HepG2 (cell line): ENCODE measurements around the gene FAM118B. TPM values are rescaled to one million over a fixed set of nuclear protein-coding genes. Genes with fewer than 3 reads are reported as not detected.

Experiments used
- AHR ChIP-seq: IDR thresholded peaks from 2 replicates; pipeline ENCODE4 v1.6.1; 2018; ENCODE audit warnings: missing genetic modification reagents, missing compliant biosample characterization
- AKAP8 ChIP-seq: sonication (generic); formaldehyde crosslinking; IDR thresholded peaks from 2 replicates; pipeline ENCODE4 v1.5.1; 2020; ENCODE audit warnings: mild to moderate bottlenecking, missing genetic modification reagents
- CREB1 ChIP-seq, 2 experiments: fragments of 450-650 bp in 1 of 2; IDR thresholded peaks; 2 replicates each; pipeline ENCODE4 v1.6.1; 2016 to 2017; ENCODE audit warnings: control low read depth in 1 of 2, mild to moderate bottlenecking in 1 of 2, missing compliant biosample characterization in 1 of 2, missing genetic modification characterization in 1 of 2
- FOXO1 ChIP-seq: sonication (generic); formaldehyde crosslinking; IDR thresholded peaks from 2 replicates; pipeline ENCODE4 v1.4.0; 2020; ENCODE audit warnings: missing genetic modification reagents
- SP2 ChIP-seq: sonication (generic); formaldehyde crosslinking; IDR thresholded peaks from 2 replicates; pipeline ENCODE4 v1.5.1; 2020; ENCODE audit warnings: mild to moderate bottlenecking, missing genetic modification reagents
- ZKSCAN5 ChIP-seq: sonication (generic); formaldehyde crosslinking; IDR thresholded peaks from 2 replicates; pipeline ENCODE4 v1.5.1; 2020; ENCODE audit warnings: mild to moderate bottlenecking, missing genetic modification reagents
- ZMYM3 ChIP-seq: sonication (generic); formaldehyde crosslinking; IDR thresholded peaks from 2 replicates; pipeline ENCODE4 v1.5.1; 2020; ENCODE audit warnings: mild to moderate bottlenecking, missing genetic modification reagents
- ZNF282 ChIP-seq: fragments of 450-650 bp; IDR thresholded peaks from 2 replicates; pipeline ENCODE4 v1.6.1; 2018; ENCODE audit not compliant: partially characterized antibody
- ZNF292 ChIP-seq: sonication (generic); formaldehyde crosslinking; IDR thresholded peaks from 2 replicates; pipeline ENCODE4 v1.8.1; 2022; ENCODE audit warnings: mild to moderate bottlenecking, low read depth, missing genetic modification reagents, borderline replicate concordance
- ZNF30 ChIP-seq: sonication (generic); formaldehyde crosslinking; IDR thresholded peaks from 2 replicates; pipeline ENCODE4 v1.5.0; 2020; ENCODE audit warnings: mild to moderate bottlenecking, missing genetic modification reagents
- ZNF468 ChIP-seq: sonication (generic); formaldehyde crosslinking; IDR thresholded peaks from 2 replicates; pipeline ENCODE4 v1.8.0; 2022; ENCODE audit warnings: mild to moderate bottlenecking, moderate library complexity, missing genetic modification reagents
- polyA plus RNA-seq, 8 experiments: library from polyadenylated mRNA; depleted of rRNA in 3 of 8; stranded (reverse) in 7 of 8; unstranded in 1 of 8; fragments of >200 nt; fragmentation: Illumina TruSeq in 4 of 8; extraction: Trizol in 4 of 8; gene quantifications; 2 replicates each; pipeline versions ENCODE4 v1.2.1 to v1.2.3, GENCODE V29; 2011 to 2016; ENCODE audit warnings: low read depth in 4 of 8, missing spikeins in 1 of 8, mixed read lengths in 1 of 8; ENCODE audit not compliant: insufficient read depth in 1 of 8
- total RNA-seq, 5 experiments: library from RNA; depleted of rRNA; stranded (reverse); fragments of >200 nt; fragmentation: Illumina TruSeq; extraction: Trizol; gene quantifications; 2 replicates each; pipeline ENCODE4 v1.2.3, GENCODE V29; 2016; ENCODE audit warnings: low read depth in 1 of 5
- TF ChIP-seq, protein P1 (sequence below): sonication (generic); formaldehyde crosslinking; conservative IDR thresholded peaks from 2 replicates; pipeline ENCODE4 v1.4.0; 2020; ENCODE audit warnings: mild to moderate bottlenecking, missing genetic modification reagents, moderate library complexity
- TF ChIP-seq, protein P2 (sequence below): sonication (generic); formaldehyde crosslinking; conservative IDR thresholded peaks from 2 replicates; pipeline ENCODE4 v1.8.0; 2022; ENCODE audit warnings: missing genetic modification reagents
- TF ChIP-seq, protein P3 (sequence below): IDR thresholded peaks from 2 replicates; pipeline ENCODE4 v1.6.1; 2016; ENCODE audit warnings: low read depth, missing genetic modification reagents, missing compliant biosample characterization
- TF ChIP-seq, protein P4 (sequence below): sonication (generic); formaldehyde crosslinking; IDR thresholded peaks from 2 replicates; pipeline ENCODE4 v1.9.0; 2021; ENCODE audit warnings: missing genetic modification reagents, borderline replicate concordance

The FAM118B gene
- total and polyA plus RNA-seq, 2 of the 13 experiments (the other 11 are each of a cell fraction or from before 2014, with no cell fraction given) = 10.2 to 25.7 TPM

DNA sequence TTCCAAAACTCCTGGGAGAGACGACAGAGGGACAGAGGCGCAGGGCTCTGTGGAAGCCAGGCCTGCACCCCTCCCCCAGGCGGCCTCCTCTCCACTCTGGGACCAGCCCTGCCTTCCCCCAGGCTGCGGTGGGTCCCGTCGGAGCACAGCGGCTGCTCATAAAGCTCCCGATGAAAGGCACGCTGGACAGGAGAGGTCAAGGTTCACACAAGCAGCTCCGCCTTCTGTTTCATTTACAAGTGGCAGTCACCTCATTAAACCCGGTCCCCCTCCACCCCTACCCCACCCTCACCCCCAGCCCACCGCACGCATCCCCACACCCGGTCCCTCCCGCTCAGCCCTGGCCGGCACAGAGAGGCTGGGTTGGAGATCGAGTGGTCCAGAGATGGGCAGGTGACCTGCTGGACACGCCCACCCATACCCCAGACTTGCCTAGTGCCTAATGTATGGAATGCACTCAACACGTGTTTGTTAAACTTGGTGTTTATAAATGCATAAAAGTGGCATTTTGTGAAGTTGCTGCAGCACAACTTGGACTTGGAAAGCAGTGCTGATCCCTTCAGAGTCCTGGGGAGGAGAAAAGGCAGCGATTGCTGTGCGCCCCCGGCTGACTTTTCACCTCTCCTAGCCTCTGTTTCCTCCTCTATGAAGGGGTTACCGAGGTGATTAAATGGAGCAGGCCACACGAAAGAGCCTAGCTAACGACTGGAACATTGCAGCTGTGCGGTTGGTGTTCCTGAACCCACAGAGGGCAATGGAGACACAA lies 26.1 kb upstream of the FAM118B start (continued):
- TF ChIP-seq, protein P1, sequence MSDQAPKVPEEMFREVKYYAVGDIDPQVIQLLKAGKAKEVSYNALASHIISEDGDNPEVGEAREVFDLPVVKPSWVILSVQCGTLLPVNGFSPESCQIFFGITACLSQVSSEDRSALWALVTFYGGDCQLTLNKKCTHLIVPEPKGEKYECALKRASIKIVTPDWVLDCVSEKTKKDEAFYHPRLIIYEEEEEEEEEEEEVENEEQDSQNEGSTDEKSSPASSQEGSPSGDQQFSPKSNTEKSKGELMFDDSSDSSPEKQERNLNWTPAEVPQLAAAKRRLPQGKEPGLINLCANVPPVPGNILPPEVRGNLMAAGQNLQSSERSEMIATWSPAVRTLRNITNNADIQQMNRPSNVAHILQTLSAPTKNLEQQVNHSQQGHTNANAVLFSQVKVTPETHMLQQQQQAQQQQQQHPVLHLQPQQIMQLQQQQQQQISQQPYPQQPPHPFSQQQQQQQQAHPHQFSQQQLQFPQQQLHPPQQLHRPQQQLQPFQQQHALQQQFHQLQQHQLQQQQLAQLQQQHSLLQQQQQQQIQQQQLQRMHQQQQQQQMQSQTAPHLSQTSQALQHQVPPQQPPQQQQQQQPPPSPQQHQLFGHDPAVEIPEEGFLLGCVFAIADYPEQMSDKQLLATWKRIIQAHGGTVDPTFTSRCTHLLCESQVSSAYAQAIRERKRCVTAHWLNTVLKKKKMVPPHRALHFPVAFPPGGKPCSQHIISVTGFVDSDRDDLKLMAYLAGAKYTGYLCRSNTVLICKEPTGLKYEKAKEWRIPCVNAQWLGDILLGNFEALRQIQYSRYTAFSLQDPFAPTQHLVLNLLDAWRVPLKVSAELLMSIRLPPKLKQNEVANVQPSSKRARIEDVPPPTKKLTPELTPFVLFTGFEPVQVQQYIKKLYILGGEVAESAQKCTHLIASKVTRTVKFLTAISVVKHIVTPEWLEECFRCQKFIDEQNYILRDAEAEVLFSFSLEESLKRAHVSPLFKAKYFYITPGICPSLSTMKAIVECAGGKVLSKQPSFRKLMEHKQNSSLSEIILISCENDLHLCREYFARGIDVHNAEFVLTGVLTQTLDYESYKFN (CRISPR knock-in tag) = peak; percentile 68
- TF ChIP-seq, protein P2, sequence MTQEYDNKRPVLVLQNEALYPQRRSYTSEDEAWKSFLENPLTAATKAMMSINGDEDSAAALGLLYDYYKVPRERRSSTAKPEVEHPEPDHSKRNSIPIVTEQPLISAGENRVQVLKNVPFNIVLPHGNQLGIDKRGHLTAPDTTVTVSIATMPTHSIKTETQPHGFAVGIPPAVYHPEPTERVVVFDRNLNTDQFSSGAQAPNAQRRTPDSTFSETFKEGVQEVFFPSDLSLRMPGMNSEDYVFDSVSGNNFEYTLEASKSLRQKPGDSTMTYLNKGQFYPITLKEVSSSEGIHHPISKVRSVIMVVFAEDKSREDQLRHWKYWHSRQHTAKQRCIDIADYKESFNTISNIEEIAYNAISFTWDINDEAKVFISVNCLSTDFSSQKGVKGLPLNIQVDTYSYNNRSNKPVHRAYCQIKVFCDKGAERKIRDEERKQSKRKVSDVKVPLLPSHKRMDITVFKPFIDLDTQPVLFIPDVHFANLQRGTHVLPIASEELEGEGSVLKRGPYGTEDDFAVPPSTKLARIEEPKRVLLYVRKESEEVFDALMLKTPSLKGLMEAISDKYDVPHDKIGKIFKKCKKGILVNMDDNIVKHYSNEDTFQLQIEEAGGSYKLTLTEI (CRISPR knock-in tag) = no peak
- no peak for TF ChIP-seq ZNF292
- no peak for TF ChIP-seq SP2 (CRISPR knock-in tag)
- TF ChIP-seq FOXO1 (CRISPR knock-in tag) = no peak
- TF ChIP-seq ZMYM3 (CRISPR knock-in tag) = peak; percentile 64
- TF ChIP-seq AHR (CRISPR knock-in tag) = no peak
- TF ChIP-seq ZNF468 (CRISPR knock-in tag) = no peak
- TF ChIP-seq ZNF282 = no peak
- TF ChIP-seq, protein P3, sequence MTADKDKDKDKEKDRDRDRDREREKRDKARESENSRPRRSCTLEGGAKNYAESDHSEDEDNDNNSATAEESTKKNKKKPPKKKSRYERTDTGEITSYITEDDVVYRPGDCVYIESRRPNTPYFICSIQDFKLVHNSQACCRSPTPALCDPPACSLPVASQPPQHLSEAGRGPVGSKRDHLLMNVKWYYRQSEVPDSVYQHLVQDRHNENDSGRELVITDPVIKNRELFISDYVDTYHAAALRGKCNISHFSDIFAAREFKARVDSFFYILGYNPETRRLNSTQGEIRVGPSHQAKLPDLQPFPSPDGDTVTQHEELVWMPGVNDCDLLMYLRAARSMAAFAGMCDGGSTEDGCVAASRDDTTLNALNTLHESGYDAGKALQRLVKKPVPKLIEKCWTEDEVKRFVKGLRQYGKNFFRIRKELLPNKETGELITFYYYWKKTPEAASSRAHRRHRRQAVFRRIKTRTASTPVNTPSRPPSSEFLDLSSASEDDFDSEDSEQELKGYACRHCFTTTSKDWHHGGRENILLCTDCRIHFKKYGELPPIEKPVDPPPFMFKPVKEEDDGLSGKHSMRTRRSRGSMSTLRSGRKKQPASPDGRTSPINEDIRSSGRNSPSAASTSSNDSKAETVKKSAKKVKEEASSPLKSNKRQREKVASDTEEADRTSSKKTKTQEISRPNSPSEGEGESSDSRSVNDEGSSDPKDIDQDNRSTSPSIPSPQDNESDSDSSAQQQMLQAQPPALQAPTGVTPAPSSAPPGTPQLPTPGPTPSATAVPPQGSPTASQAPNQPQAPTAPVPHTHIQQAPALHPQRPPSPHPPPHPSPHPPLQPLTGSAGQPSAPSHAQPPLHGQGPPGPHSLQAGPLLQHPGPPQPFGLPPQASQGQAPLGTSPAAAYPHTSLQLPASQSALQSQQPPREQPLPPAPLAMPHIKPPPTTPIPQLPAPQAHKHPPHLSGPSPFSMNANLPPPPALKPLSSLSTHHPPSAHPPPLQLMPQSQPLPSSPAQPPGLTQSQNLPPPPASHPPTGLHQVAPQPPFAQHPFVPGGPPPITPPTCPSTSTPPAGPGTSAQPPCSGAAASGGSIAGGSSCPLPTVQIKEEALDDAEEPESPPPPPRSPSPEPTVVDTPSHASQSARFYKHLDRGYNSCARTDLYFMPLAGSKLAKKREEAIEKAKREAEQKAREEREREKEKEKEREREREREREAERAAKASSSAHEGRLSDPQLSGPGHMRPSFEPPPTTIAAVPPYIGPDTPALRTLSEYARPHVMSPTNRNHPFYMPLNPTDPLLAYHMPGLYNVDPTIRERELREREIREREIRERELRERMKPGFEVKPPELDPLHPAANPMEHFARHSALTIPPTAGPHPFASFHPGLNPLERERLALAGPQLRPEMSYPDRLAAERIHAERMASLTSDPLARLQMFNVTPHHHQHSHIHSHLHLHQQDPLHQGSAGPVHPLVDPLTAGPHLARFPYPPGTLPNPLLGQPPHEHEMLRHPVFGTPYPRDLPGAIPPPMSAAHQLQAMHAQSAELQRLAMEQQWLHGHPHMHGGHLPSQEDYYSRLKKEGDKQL = no peak
- no peak for TF ChIP-seq ZNF30 (CRISPR knock-in tag)
- TF ChIP-seq, protein P4, sequence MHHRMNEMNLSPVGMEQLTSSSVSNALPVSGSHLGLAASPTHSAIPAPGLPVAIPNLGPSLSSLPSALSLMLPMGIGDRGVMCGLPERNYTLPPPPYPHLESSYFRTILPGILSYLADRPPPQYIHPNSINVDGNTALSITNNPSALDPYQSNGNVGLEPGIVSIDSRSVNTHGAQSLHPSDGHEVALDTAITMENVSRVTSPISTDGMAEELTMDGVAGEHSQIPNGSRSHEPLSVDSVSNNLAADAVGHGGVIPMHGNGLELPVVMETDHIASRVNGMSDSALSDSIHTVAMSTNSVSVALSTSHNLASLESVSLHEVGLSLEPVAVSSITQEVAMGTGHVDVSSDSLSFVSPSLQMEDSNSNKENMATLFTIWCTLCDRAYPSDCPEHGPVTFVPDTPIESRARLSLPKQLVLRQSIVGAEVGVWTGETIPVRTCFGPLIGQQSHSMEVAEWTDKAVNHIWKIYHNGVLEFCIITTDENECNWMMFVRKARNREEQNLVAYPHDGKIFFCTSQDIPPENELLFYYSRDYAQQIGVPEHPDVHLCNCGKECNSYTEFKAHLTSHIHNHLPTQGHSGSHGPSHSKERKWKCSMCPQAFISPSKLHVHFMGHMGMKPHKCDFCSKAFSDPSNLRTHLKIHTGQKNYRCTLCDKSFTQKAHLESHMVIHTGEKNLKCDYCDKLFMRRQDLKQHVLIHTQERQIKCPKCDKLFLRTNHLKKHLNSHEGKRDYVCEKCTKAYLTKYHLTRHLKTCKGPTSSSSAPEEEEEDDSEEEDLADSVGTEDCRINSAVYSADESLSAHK (CRISPR knock-in tag) = no peak
- no peak for TF ChIP-seq CREB1 (IDR thresholded peaks at IDR 0.05)
- no peak for TF ChIP-seq CREB1 (CRISPR knock-in tag; IDR thresholded peaks at IDR 0.05)
- no peak for TF ChIP-seq ZKSCAN5
- TF ChIP-seq AKAP8 = 0 out of 2 replicates have a peak, but pooled peaks have one; percentile 34
